ENCODE data around the gene PARD6B. TPM values are rescaled to one million over a fixed set of nuclear protein-coding genes. Genes with fewer than 3 reads are reported as not detected.

The PARD6B gene
- total RNA-seq, 1 experiment from 2014 or later = 29.6 TPM

- H3K9me3 Mint-ChIP-seq = no peaks in the 10 kb centered on the region
- ChIA-PET POLR2A (no interaction called here), CTCF (interaction anchor here (1.1 to 1.3 kb wide), 2 partner anchors 35 to 127 kb away, joined by 4 read pairs; no protein-coding TSS in a partner anchor)
- TF ChIP-seq E2F5 (CRISPR knock-in tag; IDR thresholded peaks at IDR 0.05) (no peak), SP1 (CRISPR knock-in tag; conservative IDR thresholded peaks at IDR 0.05) (no peak), ZNF317 (CRISPR knock-in tag; IDR thresholded peaks at IDR 0.05; ENCODE audit: borderline replicate concordance, low read depth) (no peak), NR2C2 (CRISPR knock-in tag; IDR thresholded peaks at IDR 0.05) (no peak), E2F1 (CRISPR knock-in tag; IDR thresholded peaks at IDR 0.05) (no peak), RELA (CRISPR knock-in tag; IDR thresholded peaks at IDR 0.05; ENCODE audit: borderline replicate concordance) (no peak), OVOL2 (CRISPR knock-in tag; IDR thresholded peaks at IDR 0.05; ENCODE audit: borderline replicate concordance) (no peak), IRF2 (CRISPR knock-in tag; IDR thresholded peaks at IDR 0.05; ENCODE audit: borderline replicate concordance, low read depth) (no peak), ZNF532 (CRISPR knock-in tag; IDR thresholded peaks at IDR 0.05; ENCODE audit: borderline replicate concordance) (no peak)
- TF ChIP-seq, protein P1, sequence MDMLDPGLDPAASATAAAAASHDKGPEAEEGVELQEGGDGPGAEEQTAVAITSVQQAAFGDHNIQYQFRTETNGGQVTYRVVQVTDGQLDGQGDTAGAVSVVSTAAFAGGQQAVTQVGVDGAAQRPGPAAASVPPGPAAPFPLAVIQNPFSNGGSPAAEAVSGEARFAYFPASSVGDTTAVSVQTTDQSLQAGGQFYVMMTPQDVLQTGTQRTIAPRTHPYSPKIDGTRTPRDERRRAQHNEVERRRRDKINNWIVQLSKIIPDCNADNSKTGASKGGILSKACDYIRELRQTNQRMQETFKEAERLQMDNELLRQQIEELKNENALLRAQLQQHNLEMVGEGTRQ (CRISPR knock-in tag; IDR thresholded peaks at IDR 0.05) = no peak
- H3K27me3 Mint-ChIP-seq (ENCODE audit: low read depth) = no peaks in the 10 kb centered on the region
- peaks cover under 1% of the 10 kb centered on the region for H3K4me1 Mint-ChIP-seq
- H3K27ac Mint-ChIP-seq = no peak overlapping the region
- no peak overlapping the region for H3K4me3 Mint-ChIP-seq
- peaks cover 17% of the 10 kb centered on the region for H3K36me3 Mint-ChIP-seq
- DNase-seq (ENCODE audit: low spot score) (no peak), ATAC-seq (no peak)
Measured at GRCh38 chr20:50753152-50753551, 21.8 kb downstream of the PARD6B start.

- Mint-ChIP-seq H3K4me1 (no peaks in the 10 kb centered on the region), H3K27ac (no peak overlapping the region), H3K9me3 (no peaks in the 10 kb centered on the region), H3K36me3 (peaks cover 15% of the 10 kb centered on the region), H3K27me3 (ENCODE audit: low read depth) (no peaks in the 10 kb centered on the region), H3K4me3 (no peak overlapping the region)
- ATAC-seq (no peak), DNase-seq (ENCODE audit: low spot score) (no peak)
- ChIA-PET POLR2A (no interaction called here), CTCF (interaction anchor here (1.3 kb wide), 1 partner anchor 33 kb away, joined by 4 read pairs; no protein-coding TSS in a partner anchor)
- TF ChIP-seq, protein P2, sequence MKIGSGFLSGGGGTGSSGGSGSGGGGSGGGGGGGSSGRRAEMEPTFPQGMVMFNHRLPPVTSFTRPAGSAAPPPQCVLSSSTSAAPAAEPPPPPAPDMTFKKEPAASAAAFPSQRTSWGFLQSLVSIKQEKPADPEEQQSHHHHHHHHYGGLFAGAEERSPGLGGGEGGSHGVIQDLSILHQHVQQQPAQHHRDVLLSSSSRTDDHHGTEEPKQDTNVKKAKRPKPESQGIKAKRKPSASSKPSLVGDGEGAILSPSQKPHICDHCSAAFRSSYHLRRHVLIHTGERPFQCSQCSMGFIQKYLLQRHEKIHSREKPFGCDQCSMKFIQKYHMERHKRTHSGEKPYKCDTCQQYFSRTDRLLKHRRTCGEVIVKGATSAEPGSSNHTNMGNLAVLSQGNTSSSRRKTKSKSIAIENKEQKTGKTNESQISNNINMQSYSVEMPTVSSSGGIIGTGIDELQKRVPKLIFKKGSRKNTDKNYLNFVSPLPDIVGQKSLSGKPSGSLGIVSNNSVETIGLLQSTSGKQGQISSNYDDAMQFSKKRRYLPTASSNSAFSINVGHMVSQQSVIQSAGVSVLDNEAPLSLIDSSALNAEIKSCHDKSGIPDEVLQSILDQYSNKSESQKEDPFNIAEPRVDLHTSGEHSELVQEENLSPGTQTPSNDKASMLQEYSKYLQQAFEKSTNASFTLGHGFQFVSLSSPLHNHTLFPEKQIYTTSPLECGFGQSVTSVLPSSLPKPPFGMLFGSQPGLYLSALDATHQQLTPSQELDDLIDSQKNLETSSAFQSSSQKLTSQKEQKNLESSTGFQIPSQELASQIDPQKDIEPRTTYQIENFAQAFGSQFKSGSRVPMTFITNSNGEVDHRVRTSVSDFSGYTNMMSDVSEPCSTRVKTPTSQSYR (CRISPR knock-in tag; IDR thresholded peaks at IDR 0.05) = no peak
- TF ChIP-seq OVOL2 (CRISPR knock-in tag; IDR thresholded peaks at IDR 0.05; ENCODE audit: borderline replicate concordance) = no peak
- TF ChIP-seq GTF2I (CRISPR knock-in tag; conservative IDR thresholded peaks at IDR 0.05) = no peak
- no peak for TF ChIP-seq CREB1 (CRISPR knock-in tag; IDR thresholded peaks at IDR 0.05)
- no peak for TF ChIP-seq TP53 (CRISPR knock-in tag; IDR thresholded peaks at IDR 0.05)
- no peak for TF ChIP-seq RORB (CRISPR knock-in tag; IDR thresholded peaks at IDR 0.05)
- no peak for TF ChIP-seq E2F5 (CRISPR knock-in tag; IDR thresholded peaks at IDR 0.05)
Measured at GRCh38 chr20:50754420-50754819, 23.0 kb downstream of the PARD6B start.
